Measurements from ENCODE around the gene RAB27B.

Gene RAB27B

GRCh38 chr18:54828281-54828881 is at the start of gene RAB27B:
Gene RAB27B, plus strand, starts transcription at chr18:54828477. Its CDS starts 49,109 bp downstream, at chr18:54877586.
- Histone ChIP-seq H3K79me2 (ENCODE audit: insufficient read depth, low read depth) (no peaks in the 10 kb centered on the region), H3K9ac (no peak within 1 kb of the TSS), H3K4me3 (IDR thresholded peaks at IDR 0.05; ENCODE audit: insufficient read depth, low read depth, low read length) (no peak within 1 kb of the TSS), H3K27ac (no peak within 1 kb of the TSS), H3K4me1 (ENCODE audit: low read depth, poor library complexity, severe bottlenecking) (no peaks in the 10 kb centered on the region), H3K36me3 (ENCODE audit: insufficient read depth) (no peaks in the 10 kb centered on the region), H2AFZ (ENCODE audit: low read depth) (no peak within 1 kb of the TSS), H4K20me1 (ENCODE audit: insufficient read depth) (no peaks in the 10 kb centered on the region), H3K4me2 (no peak within 1 kb of the TSS), H3K27me3 (ENCODE audit: insufficient read depth, low read depth) (no peaks in the 10 kb centered on the region)
- no peak for TF ChIP-seq CTCF (conservative IDR thresholded peaks at IDR 0.05; ENCODE audit: low read depth, low read length)

GRCh38 chr18:54780285-54780861 is 47.9 kb upstream of the RAB27B start:
- no peaks in the 10 kb centered on the region for H3K36me3 ChIP-seq (ENCODE audit: insufficient read depth)
- no peaks in the 10 kb centered on the region for H4K20me1 ChIP-seq (ENCODE audit: insufficient read depth)
- H3K4me1 ChIP-seq (ENCODE audit: low read depth, poor library complexity, severe bottlenecking), result no peaks in the 10 kb centered on the region
- no peak overlapping the region for H3K4me3 ChIP-seq (IDR thresholded peaks at IDR 0.05; ENCODE audit: insufficient read depth, low read depth, low read length)
- TF ChIP-seq CTCF (conservative IDR thresholded peaks at IDR 0.05; ENCODE audit: low read depth, low read length), result no peak
- no peaks in the 10 kb centered on the region for H3K27me3 ChIP-seq (ENCODE audit: insufficient read depth, low read depth)
- H3K79me2 ChIP-seq (ENCODE audit: insufficient read depth, low read depth), result no peaks in the 10 kb centered on the region
- no peak overlapping the region for H3K4me2 ChIP-seq
- no peak overlapping the region for H2AFZ ChIP-seq (ENCODE audit: low read depth)
- no peak overlapping the region for H3K9ac ChIP-seq
- no peak overlapping the region for H3K27ac ChIP-seq

- no peaks in the 10 kb centered on the region for H3K79me2 ChIP-seq (ENCODE audit: insufficient read depth, low read depth)
- no peak for TF ChIP-seq CTCF (conservative IDR thresholded peaks at IDR 0.05; ENCODE audit: low read depth, low read length)
- no peaks in the 10 kb centered on the region for H4K20me1 ChIP-seq (ENCODE audit: insufficient read depth)
- H3K4me3 ChIP-seq (IDR thresholded peaks at IDR 0.05; ENCODE audit: insufficient read depth, low read depth, low read length), result no peak overlapping the region
- no peaks in the 10 kb centered on the region for H3K4me1 ChIP-seq (ENCODE audit: low read depth, poor library complexity, severe bottlenecking)
- no peak overlapping the region for H3K4me2 ChIP-seq
- no peak overlapping the region for H2AFZ ChIP-seq (ENCODE audit: low read depth)
- no peaks in the 10 kb centered on the region for H3K36me3 ChIP-seq (ENCODE audit: insufficient read depth)
- no peak overlapping the region for H3K9ac ChIP-seq
- H3K27me3 ChIP-seq (ENCODE audit: insufficient read depth, low read depth), result no peaks in the 10 kb centered on the region
- no peak overlapping the region for H3K27ac ChIP-seq
Measured at GRCh38 chr18:54780970-54781369, 47.3 kb upstream of the RAB27B start.

- H3K9ac ChIP-seq, result no peak overlapping the region
- no peaks in the 10 kb centered on the region for H3K36me3 ChIP-seq (ENCODE audit: insufficient read depth)
- no peak overlapping the region for H3K4me3 ChIP-seq (IDR thresholded peaks at IDR 0.05; ENCODE audit: insufficient read depth, low read depth, low read length)
- no peak overlapping the region for H2AFZ ChIP-seq (ENCODE audit: low read depth)
- no peaks in the 10 kb centered on the region for H3K79me2 ChIP-seq (ENCODE audit: insufficient read depth, low read depth)
- no peak overlapping the region for H3K27ac ChIP-seq
- H3K27me3 ChIP-seq (ENCODE audit: insufficient read depth, low read depth), result no peaks in the 10 kb centered on the region
- H3K4me2 ChIP-seq, result no peak overlapping the region
- no peak for TF ChIP-seq CTCF (conservative IDR thresholded peaks at IDR 0.05; ENCODE audit: low read depth, low read length)
- no peaks in the 10 kb centered on the region for H3K4me1 ChIP-seq (ENCODE audit: low read depth, poor library complexity, severe bottlenecking)
- H4K20me1 ChIP-seq (ENCODE audit: insufficient read depth), result no peaks in the 10 kb centered on the region
Measured at GRCh38 chr18:54783139-54783538, 45.1 kb upstream of the RAB27B start.

All from KMS-11 (cell line).